GM19240 (cell line): Measurements from ENCODE around the gene TEX28.
"Not testable (repeated sequence)": the region's sequence is repeated elsewhere in the genome, so short reads cannot be mapped to it uniquely, and the experiment has no call there.

Source experiments
- DNase-seq: peaks from one replicate; pipeline ENCODE4 v3.0.0; 2011; ENCODE audit warnings: low spot score; ENCODE audit not compliant: insufficient read length

TEX28 gene, protein sequence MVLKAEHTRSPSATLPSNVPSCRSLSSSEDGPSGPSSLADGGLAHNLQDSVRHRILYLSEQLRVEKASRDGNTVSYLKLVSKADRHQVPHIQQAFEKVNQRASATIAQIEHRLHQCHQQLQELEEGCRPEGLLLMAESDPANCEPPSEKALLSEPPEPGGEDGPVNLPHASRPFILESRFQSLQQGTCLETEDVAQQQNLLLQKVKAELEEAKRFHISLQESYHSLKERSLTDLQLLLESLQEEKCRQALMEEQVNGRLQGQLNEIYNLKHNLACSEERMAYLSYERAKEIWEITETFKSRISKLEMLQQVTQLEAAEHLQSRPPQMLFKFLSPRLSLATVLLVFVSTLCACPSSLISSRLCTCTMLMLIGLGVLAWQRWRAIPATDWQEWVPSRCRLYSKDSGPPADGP

DNA sequence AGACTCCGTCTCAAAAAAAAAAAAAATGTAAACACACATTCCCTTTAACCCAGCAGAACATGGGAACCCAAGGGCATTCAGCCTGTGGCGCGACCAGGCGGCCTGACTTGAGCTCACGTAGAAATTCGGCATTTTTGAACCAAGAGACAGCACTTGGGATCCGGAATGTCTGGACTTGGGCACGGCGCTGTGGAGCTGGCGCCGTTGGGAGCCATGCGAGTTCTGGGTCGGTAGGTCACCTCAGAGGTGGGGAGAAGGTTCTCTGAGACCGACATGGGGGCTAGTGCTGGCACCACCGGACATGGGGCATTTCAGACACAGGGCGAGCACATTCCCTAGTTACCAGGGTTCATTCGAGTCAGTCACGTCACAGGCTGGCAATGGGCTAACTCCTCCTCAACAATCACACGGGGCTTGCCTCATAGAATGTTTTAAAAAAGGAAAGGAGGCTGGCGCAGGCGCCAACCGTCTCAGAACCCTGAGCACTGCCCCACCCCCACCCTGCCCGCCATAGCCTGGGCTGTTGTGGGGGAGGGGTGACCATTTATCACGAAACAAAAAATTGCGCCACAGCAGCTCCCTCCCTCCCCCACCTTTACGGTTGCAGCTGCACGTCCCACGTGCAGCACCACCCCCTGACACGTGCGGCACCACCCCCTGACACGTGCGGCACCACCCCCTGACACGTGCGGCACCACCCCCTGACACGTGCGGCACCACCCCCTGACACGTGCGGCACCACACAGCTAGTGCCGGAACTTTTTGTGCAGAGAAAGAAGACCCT lies at the start of gene TEX28:
TSS of gene TEX28 (minus strand) at position 334 of the 784 bp plus-strand sequence. CDS start 3,007 bp downstream, outside the sequence.
- no peak for DNase-seq

GRCh38 chrX:154343620-154344019 lies 48.7 kb upstream of the TEX28 start:
- DNase-seq, result not testable (repeated sequence)

DNA sequence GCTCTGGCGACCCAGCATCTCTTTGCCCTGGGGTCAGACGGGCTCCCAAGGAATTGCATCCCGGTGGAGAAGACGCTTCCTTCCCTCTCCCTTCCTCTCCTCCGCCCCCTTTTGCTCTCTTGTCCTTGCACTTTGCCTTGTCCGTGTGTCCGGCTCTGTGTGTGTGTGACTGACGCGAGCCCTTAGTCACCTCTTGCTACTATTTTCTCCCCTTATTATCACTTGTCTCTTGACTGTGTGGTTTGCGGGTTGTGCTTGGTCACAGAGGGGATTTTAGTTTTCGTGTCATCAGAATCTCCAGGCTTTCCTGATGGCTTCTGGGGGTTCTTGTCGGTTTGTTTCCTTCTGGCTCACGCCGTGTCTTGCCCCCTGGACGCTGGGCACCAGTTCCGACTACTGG lies 48.1 kb upstream of the TEX28 start:
- DNase-seq, result not testable (repeated sequence)

- DNase-seq, result not testable (repeated sequence)
These were observed 46.7 kb upstream of the TEX28 start for GRCh38 chrX:154341399-154342298.

GRCh38 chrX:154334496-154334895 lies 39.6 kb upstream of the TEX28 start:
- DNase-seq, result no peak

- no peak for DNase-seq
These were observed 38.9 kb upstream of the TEX28 start for GRCh38 chrX:154333837-154334271.

DNA sequence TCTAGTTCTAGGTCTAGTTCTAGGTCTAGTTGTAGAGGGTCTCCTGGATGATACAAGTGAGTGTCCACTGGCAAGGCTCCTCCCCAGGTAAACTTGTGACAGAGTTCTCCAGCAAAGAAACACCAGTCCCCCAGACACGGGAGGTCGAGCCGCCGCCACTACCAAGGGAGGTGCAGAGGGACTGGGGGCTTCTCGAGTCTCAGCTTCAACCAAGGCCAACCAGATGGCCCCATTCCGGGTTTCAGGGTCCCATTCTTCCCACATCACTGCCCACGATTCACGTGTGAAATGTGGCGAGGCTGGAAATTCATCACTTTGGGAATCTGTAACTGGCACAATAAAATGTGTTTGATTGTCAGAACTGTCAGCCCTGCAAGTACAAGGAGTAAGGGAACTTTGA lies 38.2 kb upstream of the TEX28 start:
- DNase-seq, result no peak

DNA sequence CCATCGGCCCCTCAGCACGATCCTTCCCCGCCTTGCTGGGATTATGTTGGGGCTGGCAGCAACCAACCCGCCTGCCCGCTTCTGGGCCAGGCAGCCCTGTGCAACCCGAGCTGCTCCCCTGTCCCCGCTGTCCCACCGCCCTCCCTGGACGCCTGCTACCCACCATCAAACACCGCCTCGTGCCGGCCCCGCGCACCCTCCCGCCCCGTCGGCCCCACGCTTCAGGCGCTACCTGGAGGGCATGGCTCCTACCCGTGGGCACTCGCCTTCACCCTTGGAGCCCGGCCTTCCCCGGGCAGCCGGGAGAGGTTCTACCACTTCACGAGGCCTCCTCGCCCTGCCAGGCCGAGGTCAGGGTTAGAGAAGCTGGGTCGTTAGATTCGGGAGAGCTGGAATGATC lies 37.6 kb upstream of the TEX28 start:
- no peak for DNase-seq

DNA sequence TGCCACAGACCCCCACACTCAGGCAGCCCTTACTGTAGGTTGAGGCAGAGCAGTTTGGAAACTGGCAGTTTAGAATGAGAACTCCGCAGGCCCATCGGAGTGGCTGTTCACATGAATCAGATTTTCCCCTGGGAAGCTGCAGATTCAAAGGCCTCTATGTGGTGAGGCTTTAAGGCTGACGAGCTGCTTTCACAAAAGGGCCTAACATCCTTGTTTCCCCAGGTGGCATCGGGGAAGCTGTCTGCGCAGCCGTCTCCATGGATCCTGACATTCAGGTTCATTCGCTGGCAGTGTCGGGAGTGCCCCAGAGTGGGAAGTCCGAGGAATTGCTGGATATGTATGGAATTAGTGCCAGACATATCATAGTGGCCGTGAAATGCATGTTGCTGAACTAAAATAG lies 34.4 kb upstream of the TEX28 start:
- no peak for DNase-seq

DNA sequence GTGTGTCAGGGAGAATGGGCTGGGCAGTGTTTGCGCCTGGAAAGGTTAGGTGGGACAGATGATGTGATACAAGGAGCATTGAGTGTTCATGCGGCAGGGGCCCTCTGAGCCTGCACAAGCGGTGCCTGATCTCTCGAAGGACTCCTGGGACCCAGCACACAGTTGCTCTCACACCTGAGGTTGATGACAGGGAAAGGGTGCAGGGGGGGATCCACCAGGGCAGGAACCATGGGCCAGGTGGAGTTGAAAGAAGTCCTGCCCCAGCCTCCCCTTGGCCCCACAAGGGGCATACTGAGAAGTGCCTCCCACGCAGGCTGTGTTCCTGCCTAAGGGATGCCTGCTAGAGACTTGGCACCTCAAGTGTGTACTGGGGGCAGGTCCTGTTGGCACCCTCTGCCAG lies 33.7 kb upstream of the TEX28 start:
- no peak for DNase-seq

DNA sequence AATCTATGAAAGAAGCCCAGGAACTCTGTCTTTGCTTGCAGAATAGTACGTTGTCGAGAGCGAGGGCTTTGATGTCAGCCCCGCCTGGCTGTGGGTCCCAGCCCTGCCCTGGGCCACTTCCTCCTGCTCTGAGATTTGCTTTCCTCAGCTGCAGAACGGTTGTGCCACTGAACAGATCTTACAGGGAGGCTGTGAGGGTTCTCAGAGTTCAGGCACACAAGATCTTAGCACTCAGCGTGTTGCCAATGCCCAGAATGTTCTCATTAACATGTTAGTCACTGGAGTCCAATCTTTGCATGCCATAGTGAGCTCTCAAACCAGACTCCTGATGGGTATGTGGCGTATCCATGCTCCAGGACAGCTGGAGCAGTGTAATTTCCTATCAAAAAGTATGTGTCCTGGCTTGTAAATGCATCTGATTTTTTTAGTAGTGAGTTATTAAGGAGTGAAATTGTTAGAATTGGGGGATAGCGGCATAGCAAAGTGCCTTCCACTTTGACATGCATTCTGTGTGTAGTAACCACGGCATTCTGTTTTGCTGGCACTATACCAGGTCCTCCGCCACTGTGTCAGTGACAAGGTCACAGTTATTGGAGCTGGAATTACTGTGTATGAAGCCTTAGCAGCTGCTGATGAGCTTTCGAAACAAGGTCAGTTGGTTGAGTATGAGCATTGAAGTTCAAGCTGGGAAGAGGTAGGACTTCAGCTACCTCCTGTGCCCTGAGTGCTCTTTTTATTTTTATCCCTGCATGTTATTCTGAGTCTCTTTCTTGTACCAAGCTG lies 32.3 kb upstream of the TEX28 start:
- no peak for DNase-seq

DNA sequence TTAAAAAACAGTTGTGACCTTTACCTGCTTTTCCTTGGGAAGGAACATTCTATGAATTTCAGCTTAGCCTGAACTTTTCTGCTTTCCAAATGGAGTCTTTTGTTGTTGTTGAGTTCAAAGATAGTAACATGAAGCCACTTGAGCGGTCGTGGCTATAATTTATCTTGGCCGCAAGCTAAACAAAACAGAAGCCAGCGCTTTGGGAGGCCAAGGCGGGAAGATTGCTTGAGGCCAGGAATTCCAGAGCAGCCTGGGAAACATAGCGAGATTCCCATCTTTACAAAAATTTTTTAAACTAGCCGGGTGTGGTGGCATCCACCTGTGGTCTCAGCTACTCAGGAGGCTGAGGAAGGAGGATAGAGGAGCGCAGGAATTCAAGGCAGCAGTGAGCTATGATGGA lies 30.6 kb upstream of the TEX28 start:
- no peak for DNase-seq

DNA sequence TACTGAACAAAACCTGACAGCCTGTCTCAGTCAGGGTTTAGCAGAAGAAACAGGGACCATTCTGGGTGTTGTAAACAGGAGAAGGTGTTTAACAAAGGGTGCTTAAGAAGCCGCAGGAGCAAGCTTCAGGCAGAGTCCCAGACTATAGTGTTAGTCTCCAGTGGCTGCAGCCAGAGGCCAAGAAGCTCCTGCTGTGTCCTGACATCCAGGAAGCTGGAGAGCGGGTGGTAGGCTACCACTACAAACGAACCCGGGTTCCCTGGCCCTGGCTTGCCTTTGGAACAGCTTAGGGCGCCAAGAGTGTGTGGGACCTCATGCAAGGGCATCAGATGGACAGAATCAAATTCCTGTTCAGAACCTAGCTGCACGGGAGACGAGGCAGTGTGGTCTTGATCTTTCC lies 28.6 kb upstream of the TEX28 start:
- no peak for DNase-seq

DNA sequence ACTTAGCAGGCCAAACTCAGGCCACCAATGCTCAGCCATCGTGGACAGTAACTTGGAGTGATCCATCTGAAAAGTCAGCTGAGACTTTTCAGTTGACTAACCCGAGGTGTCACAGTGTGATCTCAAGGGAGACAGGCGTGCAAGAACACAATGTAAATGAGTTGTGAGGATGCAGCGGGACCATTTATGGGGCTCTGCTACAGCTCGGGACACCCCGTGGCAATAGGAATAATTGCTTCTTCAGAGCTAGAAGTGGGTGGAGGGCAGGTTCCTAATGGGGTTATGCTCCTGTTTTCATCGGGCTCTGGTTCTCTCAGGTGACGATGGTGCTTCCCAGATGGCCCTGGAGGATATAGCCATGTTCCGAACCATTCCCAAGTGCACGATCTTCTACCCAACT lies 28.0 kb upstream of the TEX28 start:
- no peak for DNase-seq

DNA sequence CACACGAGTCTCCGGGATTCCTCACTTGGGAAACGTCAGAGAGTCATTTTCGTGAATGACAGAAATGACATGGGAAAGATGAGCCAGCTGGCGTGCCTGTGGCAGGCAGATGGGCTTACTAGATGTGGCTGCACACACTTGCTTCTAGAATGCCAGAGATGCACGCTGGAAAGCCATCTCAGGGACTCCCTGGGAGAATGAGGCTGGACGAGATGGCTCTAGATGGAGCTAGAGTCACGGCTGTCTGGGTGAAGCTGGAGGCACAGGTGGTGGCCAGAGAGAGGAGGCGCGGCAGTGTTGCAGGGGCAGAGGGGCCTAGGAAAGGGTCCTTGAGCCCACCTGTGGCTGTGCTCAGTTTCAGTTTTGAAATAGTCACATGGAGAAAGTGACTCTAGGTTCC lies 26.7 kb upstream of the TEX28 start:
- DNase-seq, result no peak

- DNase-seq, result no peak
These were observed 26.2 kb upstream of the TEX28 start for GRCh38 chrX:154321152-154321551.

- DNase-seq, result no peak
These were observed 25.5 kb upstream of the TEX28 start for GRCh38 chrX:154320406-154320805.

- DNase-seq, result no peak
These were observed 22.6 kb upstream of the TEX28 start for GRCh38 chrX:154317391-154317995.

GRCh38 chrX:154315416-154315815 lies 20.5 kb upstream of the TEX28 start:
- no peak for DNase-seq

GRCh38 chrX:154313147-154313546 lies 18.2 kb upstream of the TEX28 start:
- DNase-seq, result no peak
